Keratinocyte (primary cell): Measurements from ENCODE around the gene EFCAB10.

Source experiments
- EZH2 ChIP-seq: IDR thresholded peaks from one replicate; pipeline ENCODE4 v1.6.1; 2012; ENCODE audit warnings: inconsistent platforms, mild to moderate bottlenecking, low read length, moderate library complexity
- TF ChIP-seq, protein P1 (sequence below), 3 experiments: IDR thresholded peaks in 1 of 3; conservative IDR thresholded peaks in 1 of 3; optimal IDR thresholded peaks in 1 of 3; 2 replicates in 2 of 3; 3 replicates in 1 of 3; pipeline versions ENCODE3 to v1.5.1; 2011; ENCODE audit warnings: low read length in 3 of 3, mild to moderate bottlenecking in 3 of 3, moderate library complexity in 2 of 3, control low read depth in 1 of 3, inconsistent platforms in 1 of 3; ENCODE audit not compliant: insufficient read depth in 2 of 3; ENCODE audit errors: extremely low read depth in 1 of 3

- TF ChIP-seq, protein P1, sequence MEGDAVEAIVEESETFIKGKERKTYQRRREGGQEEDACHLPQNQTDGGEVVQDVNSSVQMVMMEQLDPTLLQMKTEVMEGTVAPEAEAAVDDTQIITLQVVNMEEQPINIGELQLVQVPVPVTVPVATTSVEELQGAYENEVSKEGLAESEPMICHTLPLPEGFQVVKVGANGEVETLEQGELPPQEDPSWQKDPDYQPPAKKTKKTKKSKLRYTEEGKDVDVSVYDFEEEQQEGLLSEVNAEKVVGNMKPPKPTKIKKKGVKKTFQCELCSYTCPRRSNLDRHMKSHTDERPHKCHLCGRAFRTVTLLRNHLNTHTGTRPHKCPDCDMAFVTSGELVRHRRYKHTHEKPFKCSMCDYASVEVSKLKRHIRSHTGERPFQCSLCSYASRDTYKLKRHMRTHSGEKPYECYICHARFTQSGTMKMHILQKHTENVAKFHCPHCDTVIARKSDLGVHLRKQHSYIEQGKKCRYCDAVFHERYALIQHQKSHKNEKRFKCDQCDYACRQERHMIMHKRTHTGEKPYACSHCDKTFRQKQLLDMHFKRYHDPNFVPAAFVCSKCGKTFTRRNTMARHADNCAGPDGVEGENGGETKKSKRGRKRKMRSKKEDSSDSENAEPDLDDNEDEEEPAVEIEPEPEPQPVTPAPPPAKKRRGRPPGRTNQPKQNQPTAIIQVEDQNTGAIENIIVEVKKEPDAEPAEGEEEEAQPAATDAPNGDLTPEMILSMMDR (optimal IDR thresholded peaks at IDR 0.05 in 1 of 3, IDR thresholded peaks at IDR 0.05 in 1 of 3, conservative IDR thresholded peaks at IDR 0.05 in 1 of 3; ENCODE audit: extremely low read depth in 1 of 3, insufficient read depth in 2 of 3, low read length in 3 of 3) = no peak
- TF ChIP-seq EZH2 = no peak
Observed at GRCh38 chr7:105623378-105623777, 42.1 kb upstream of the EFCAB10 start.
